ENCODE data around the gene ADAMTS17. TPM values are rescaled to one million over a fixed set of nuclear protein-coding genes. Genes with fewer than 3 reads are reported as not detected.

The ADAMTS17 gene
- total and polyA plus RNA-seq, 4 experiments from 2014 or later, result 2.1 to 6.2 (median 4.8) TPM

DNA sequence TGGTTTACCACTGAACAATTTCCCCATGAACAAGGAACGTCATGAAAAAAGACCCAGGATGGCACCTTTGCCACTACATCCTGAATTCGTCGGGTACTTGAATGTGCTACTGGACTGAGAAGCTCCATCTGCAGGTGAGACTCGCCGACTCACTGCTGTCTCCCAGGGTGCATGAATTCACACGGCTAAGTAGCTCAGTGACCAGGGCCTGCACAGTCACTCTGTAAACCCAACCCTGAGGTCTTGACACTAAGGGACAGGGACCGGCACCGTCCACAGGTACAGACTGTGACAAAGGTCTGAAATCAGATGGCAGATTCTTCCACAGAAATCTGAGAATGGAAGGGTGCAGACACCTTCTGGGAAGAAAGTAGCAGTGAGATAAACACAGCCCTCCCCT lies 187.4 kb downstream of the ADAMTS17 start:
- no peaks in the 10 kb centered on the region for H3K27me3 Mint-ChIP-seq
- CTCF ChIA-PET (ENCODE audit: partially characterized antibody), result no interaction called here
- DNase-seq, result no peak
- intact Hi-C loops (cut with micrococcal nuclease), result no loop called here
- peaks cover 38 to 51% of the 10 kb centered on the region in 2 donors for H3K36me3 Mint-ChIP-seq
- POLR2A ChIA-PET (ENCODE audit: partially characterized antibody), result no interaction called here
- Histone ChIP-seq H3K4me3 (ENCODE audit: low read length in 2 of 2) (no peak overlapping the region), H3K4me1 (ENCODE audit: insufficient read depth, low read length) (no peaks in the 10 kb centered on the region), H3K27me3 (ENCODE audit: insufficient read depth, low read length) (no peaks in the 10 kb centered on the region), H3K36me3 (ENCODE audit: insufficient read depth, low read length) (no peaks in the 10 kb centered on the region), H3K9me3 (ENCODE audit: control insufficient read depth in 1 of 2, low read length in 2 of 2) (no peaks in the 10 kb centered on the region), H3K27ac (ENCODE audit: low read depth, low read length) (no peak overlapping the region)
- H3K4me1 Mint-ChIP-seq, result no peaks in the 10 kb centered on the region
- no peak overlapping the region for H3K4me3 Mint-ChIP-seq
- H3K9me3 Mint-ChIP-seq, result peaks cover 0 to 14% (median 8%) of the 10 kb centered on the region in 8 donors
- H3K27ac Mint-ChIP-seq, result no peak overlapping the region

DNA sequence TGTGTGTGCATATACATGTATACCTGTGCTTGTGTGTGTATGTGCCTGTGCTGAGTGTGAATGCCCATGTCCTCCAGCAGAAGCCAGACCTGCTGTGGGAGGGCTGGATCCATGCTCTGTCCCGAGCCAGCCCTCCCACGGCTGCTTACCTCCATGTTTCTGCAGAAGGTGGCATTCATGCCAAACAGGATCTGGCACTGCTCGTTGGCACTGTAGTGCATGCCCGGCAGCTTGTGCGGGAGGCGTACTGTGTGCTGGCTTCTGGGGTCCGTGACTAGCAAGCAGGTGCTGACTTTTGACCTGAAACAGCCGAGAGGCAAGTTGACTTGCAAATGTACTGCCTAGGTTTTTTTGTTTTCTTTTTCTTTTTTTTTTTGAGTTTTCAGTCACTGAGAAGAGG lies 189.3 kb downstream of the ADAMTS17 start:
- Mint-ChIP-seq H3K4me3 (no peak overlapping the region), H3K9me3 (peaks cover 0 to 33% (median 25%) of the 10 kb centered on the region in 8 donors), H3K36me3 (peaks cover 55 to 66% of the 10 kb centered on the region in 2 donors), H3K4me1 (no peaks in the 10 kb centered on the region), H3K27me3 (no peaks in the 10 kb centered on the region), H3K27ac (peak overlapping the region in 1 of 7 donors; percentile 5)
- DNase-seq, result no peak
- ChIA-PET POLR2A (ENCODE audit: partially characterized antibody) (no interaction called here), CTCF (ENCODE audit: partially characterized antibody) (no interaction called here)
- Histone ChIP-seq H3K9me3 (ENCODE audit: control insufficient read depth in 1 of 2, low read length in 2 of 2) (peaks cover 4 to 5% of the 10 kb centered on the region in 2 donors), H3K36me3 (ENCODE audit: insufficient read depth, low read length) (no peaks in the 10 kb centered on the region), H3K4me3 (ENCODE audit: low read length in 2 of 2) (no peak overlapping the region), H3K4me1 (ENCODE audit: insufficient read depth, low read length) (no peaks in the 10 kb centered on the region), H3K27me3 (ENCODE audit: insufficient read depth, low read length) (no peaks in the 10 kb centered on the region), H3K27ac (ENCODE audit: low read depth, low read length) (no peak overlapping the region)
- intact Hi-C loops (cut with micrococcal nuclease), result no loop called here

DNA sequence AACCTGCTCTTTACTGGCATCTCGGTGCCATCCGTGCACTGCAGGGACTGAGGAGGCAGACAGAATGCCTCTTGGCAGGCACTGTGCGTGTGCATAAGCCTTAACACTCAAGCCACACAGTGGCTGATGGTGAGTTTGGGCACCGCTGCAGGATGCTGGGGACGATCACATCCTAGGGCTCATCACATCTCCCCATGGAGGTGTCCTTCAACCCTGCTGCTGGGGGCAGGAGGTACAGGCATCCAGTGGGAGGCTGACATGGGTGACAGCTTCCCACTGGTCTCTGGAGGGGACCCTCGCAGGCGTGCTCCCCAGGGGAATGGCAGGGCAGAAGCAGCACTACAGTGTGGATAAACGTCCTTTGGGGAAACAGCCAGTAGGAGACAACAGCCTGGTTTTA lies 190.9 kb downstream of the ADAMTS17 start:
- Mint-ChIP-seq H3K36me3 (peaks cover 64 to 73% of the 10 kb centered on the region in 2 donors), H3K27ac (no peak overlapping the region), H3K9me3 (peaks cover 0 to 47% (median 32%) of the 10 kb centered on the region in 8 donors), H3K27me3 (no peaks in the 10 kb centered on the region), H3K4me1 (no peaks in the 10 kb centered on the region), H3K4me3 (no peak overlapping the region)
- ChIA-PET POLR2A (ENCODE audit: partially characterized antibody) (no interaction called here), CTCF (ENCODE audit: partially characterized antibody) (interaction anchor here (0.6 kb wide), 1 partner anchor 150 kb away, joined by 3 read pairs; no protein-coding TSS in a partner anchor)
- peaks cover 4 to 10% of the 10 kb centered on the region in 2 donors for H3K9me3 ChIP-seq (ENCODE audit: control insufficient read depth in 1 of 2, low read length in 2 of 2)
- DNase-seq, result no peak
- H3K27me3 ChIP-seq (ENCODE audit: insufficient read depth, low read length), result no peaks in the 10 kb centered on the region
- no peak overlapping the region for H3K4me3 ChIP-seq (ENCODE audit: low read length in 2 of 2)
- H3K4me1 ChIP-seq (ENCODE audit: insufficient read depth, low read length), result no peaks in the 10 kb centered on the region
- H3K36me3 ChIP-seq (ENCODE audit: insufficient read depth, low read length), result no peaks in the 10 kb centered on the region
- intact Hi-C loops (cut with micrococcal nuclease), result no loop called here
- H3K27ac ChIP-seq (ENCODE audit: low read depth, low read length), result no peak overlapping the region

DNA sequence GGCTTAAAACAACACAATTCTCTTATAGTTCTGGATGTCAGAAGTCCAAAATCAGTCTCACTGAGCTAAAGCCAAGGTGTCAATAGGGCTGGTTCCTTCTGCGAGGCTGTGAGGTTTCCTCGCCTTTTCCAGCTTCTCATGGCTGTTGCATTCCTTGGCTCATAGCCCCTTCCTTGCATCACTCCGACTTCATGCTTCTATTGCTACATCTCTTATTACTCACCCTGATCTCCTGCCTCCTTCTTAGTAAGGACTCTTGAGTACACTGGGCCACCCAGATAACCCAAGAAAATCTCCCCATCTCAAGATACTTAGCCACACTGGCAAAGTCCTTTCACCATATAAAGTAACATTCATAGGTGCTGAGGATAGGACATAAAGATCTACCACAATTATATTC lies 193.9 kb downstream of the ADAMTS17 start:
- Mint-ChIP-seq H3K36me3 (peaks cover 56 to 61% of the 10 kb centered on the region in 2 donors), H3K27ac (peak overlapping the region in 1 of 7 donors; percentile 20), H3K9me3 (peaks cover 0 to 47% (median 32%) of the 10 kb centered on the region in 8 donors), H3K27me3 (no peaks in the 10 kb centered on the region), H3K4me3 (no peak overlapping the region), H3K4me1 (no peaks in the 10 kb centered on the region)
- Histone ChIP-seq H3K4me3 (ENCODE audit: low read length in 2 of 2) (no peak overlapping the region), H3K9me3 (ENCODE audit: control insufficient read depth in 1 of 2, low read length in 2 of 2) (peaks cover 4 to 10% of the 10 kb centered on the region in 2 donors), H3K27ac (ENCODE audit: low read depth, low read length) (no peak overlapping the region), H3K36me3 (ENCODE audit: insufficient read depth, low read length) (no peaks in the 10 kb centered on the region), H3K27me3 (ENCODE audit: insufficient read depth, low read length) (no peaks in the 10 kb centered on the region), H3K4me1 (ENCODE audit: insufficient read depth, low read length) (no peaks in the 10 kb centered on the region)
- intact Hi-C loops (cut with micrococcal nuclease), result no loop called here
- CTCF ChIA-PET (ENCODE audit: partially characterized antibody), result no interaction called here
- POLR2A ChIA-PET (ENCODE audit: partially characterized antibody), result no interaction called here
- no peak for DNase-seq

GRCh38 chr15:100143378-100143777 lies 198.4 kb downstream of the ADAMTS17 start:
- peak overlapping the region in 1 of 7 donors; percentile 73 for H3K27ac Mint-ChIP-seq
- no peaks in the 10 kb centered on the region for H3K27me3 Mint-ChIP-seq

GRCh38 chr15:100141311-100142001 lies 200.3 kb downstream of the ADAMTS17 start:
- Mint-ChIP-seq H3K27ac (peak overlapping the region in 1 of 7 donors; percentile 57), H3K36me3 (peaks cover 7 to 19% of the 10 kb centered on the region in 2 donors), H3K4me3 (no peak overlapping the region), H3K27me3 (no peaks in the 10 kb centered on the region), H3K4me1 (peaks cover 5 to 10% (median 7%) of the 10 kb centered on the region in 4 donors), H3K9me3 (peaks cover 0 to 7% (median 2%) of the 10 kb centered on the region in 8 donors)
- intact Hi-C loops (cut with micrococcal nuclease), result no loop called here
- no peaks in the 10 kb centered on the region for H3K27me3 ChIP-seq (ENCODE audit: insufficient read depth, low read length)
- ChIA-PET POLR2A (ENCODE audit: partially characterized antibody) (no interaction called here), CTCF (ENCODE audit: partially characterized antibody) (no interaction called here)
- no peaks in the 10 kb centered on the region for H3K4me1 ChIP-seq (ENCODE audit: insufficient read depth, low read length)
- H3K9me3 ChIP-seq (ENCODE audit: control insufficient read depth in 1 of 2, low read length in 2 of 2), result no peaks in the 10 kb centered on the region
- no peak for DNase-seq
- no peak overlapping the region for H3K27ac ChIP-seq (ENCODE audit: low read depth, low read length)
- no peak overlapping the region for H3K4me3 ChIP-seq (ENCODE audit: low read length in 2 of 2)
- H3K36me3 ChIP-seq (ENCODE audit: insufficient read depth, low read length), result no peaks in the 10 kb centered on the region

More at GRCh38 chr15:100143378-100143777, 198.4 kb downstream of the ADAMTS17 start:
- intact Hi-C loops (cut with micrococcal nuclease), result no loop called here
- H3K36me3 ChIP-seq (ENCODE audit: insufficient read depth, low read length), result no peaks in the 10 kb centered on the region
- no peak overlapping the region for H3K27ac ChIP-seq (ENCODE audit: low read depth, low read length)
- POLR2A ChIA-PET (ENCODE audit: partially characterized antibody), result no interaction called here
- H3K4me1 ChIP-seq (ENCODE audit: insufficient read depth, low read length), result no peaks in the 10 kb centered on the region
- H3K27me3 ChIP-seq (ENCODE audit: insufficient read depth, low read length), result no peaks in the 10 kb centered on the region
- Mint-ChIP-seq H3K4me3 (no peak overlapping the region), H3K4me1 (peaks cover 5 to 10% (median 7%) of the 10 kb centered on the region in 4 donors), H3K9me3 (peaks cover 0 to 25% (median 16%) of the 10 kb centered on the region in 8 donors), H3K36me3 (peaks cover 19 to 20% of the 10 kb centered on the region in 2 donors)
- CTCF ChIA-PET (ENCODE audit: partially characterized antibody), result no interaction called here
- H3K9me3 ChIP-seq (ENCODE audit: control insufficient read depth in 1 of 2, low read length in 2 of 2), result peaks cover 4 to 10% of the 10 kb centered on the region in 2 donors
- DNase-seq, result no peak
- H3K4me3 ChIP-seq (ENCODE audit: low read length in 2 of 2), result no peak overlapping the region

GRCh38 chr15:100140527-100141308 lies 201.1 kb downstream of the ADAMTS17 start:
- ChIA-PET CTCF (ENCODE audit: partially characterized antibody) (no interaction called here), POLR2A (ENCODE audit: partially characterized antibody) (no interaction called here)
- DNase-seq, result no peak
- Mint-ChIP-seq H3K27ac (peak overlapping the region in 1 of 7 donors; percentile 74), H3K4me3 (no peak overlapping the region), H3K9me3 (peaks cover 0 to 2% (median 0%) of the 10 kb centered on the region in 8 donors), H3K4me1 (peaks cover 5 to 10% (median 7%) of the 10 kb centered on the region in 4 donors), H3K27me3 (no peaks in the 10 kb centered on the region), H3K36me3 (peaks cover 3 to 20% of the 10 kb centered on the region in 2 donors)
- intact Hi-C loops (cut with micrococcal nuclease), result no loop called here
- H3K4me1 ChIP-seq (ENCODE audit: insufficient read depth, low read length), result no peaks in the 10 kb centered on the region
- no peak overlapping the region for H3K4me3 ChIP-seq (ENCODE audit: low read length in 2 of 2)
- no peaks in the 10 kb centered on the region for H3K27me3 ChIP-seq (ENCODE audit: insufficient read depth, low read length)
- H3K9me3 ChIP-seq (ENCODE audit: control insufficient read depth in 1 of 2, low read length in 2 of 2), result no peaks in the 10 kb centered on the region
- no peaks in the 10 kb centered on the region for H3K36me3 ChIP-seq (ENCODE audit: insufficient read depth, low read length)
- H3K27ac ChIP-seq (ENCODE audit: low read depth, low read length), result no peak overlapping the region

Measured in CD4-positive, alpha-beta memory T cell (primary cell).